Uterus (tissue), 2 donors: ENCODE measurements around the gene CYSLTR1.

Experiments used
- POLR2A ChIP-seq, 2 donors: fragments of 450-650 bp; IDR thresholded peaks; one replicate each; pipeline ENCODE4 v1.6.1; 2016; ENCODE audit warnings: antibody characterized with exemption in 2 of 2, mild to moderate bottlenecking in 1 of 2, moderate library complexity in 1 of 2
- TF ChIP-seq, protein P1 (sequence below), 4 experiments: fragments of 200-600 bp in 2 of 4; fragments of 450-650 bp in 2 of 4; sonication (generic) in 2 of 4; IDR thresholded peaks; one replicate each; pipeline ENCODE4 v1.5.1; 2016 to 2019; ENCODE audit warnings: antibody characterized with exemption in 4 of 4, mild to moderate bottlenecking in 2 of 4, moderate library complexity in 1 of 4

DNA sequence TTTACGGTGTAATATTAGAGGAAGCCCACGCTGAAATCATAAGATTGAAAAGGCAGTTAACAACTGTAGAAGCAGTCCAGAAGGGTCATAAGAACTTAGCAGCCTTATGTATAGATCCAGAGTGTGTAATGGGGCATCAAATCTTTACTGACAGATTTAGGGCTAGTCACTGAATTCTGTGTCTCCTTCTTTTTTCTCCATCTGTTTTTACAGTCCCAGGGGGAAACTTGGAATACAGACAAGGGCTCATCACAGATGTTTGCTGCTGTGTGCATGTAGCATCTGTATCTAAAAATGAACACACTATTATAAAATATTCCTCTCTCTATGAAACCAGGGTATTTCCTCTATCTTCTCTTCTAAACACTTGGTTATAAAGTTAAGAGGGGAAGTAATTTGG is 43.9 kb downstream of the CYSLTR1 start:
- TF ChIP-seq, protein P1, sequence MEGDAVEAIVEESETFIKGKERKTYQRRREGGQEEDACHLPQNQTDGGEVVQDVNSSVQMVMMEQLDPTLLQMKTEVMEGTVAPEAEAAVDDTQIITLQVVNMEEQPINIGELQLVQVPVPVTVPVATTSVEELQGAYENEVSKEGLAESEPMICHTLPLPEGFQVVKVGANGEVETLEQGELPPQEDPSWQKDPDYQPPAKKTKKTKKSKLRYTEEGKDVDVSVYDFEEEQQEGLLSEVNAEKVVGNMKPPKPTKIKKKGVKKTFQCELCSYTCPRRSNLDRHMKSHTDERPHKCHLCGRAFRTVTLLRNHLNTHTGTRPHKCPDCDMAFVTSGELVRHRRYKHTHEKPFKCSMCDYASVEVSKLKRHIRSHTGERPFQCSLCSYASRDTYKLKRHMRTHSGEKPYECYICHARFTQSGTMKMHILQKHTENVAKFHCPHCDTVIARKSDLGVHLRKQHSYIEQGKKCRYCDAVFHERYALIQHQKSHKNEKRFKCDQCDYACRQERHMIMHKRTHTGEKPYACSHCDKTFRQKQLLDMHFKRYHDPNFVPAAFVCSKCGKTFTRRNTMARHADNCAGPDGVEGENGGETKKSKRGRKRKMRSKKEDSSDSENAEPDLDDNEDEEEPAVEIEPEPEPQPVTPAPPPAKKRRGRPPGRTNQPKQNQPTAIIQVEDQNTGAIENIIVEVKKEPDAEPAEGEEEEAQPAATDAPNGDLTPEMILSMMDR (IDR thresholded peaks at IDR 0.05), result no peak
- TF ChIP-seq POLR2A (IDR thresholded peaks at IDR 0.05), result no peak
